OCI-LY7 (cell line): ENCODE measurements around the gene SEMA6D. TPM values are rescaled to one million over a fixed set of nuclear protein-coding genes. Genes with fewer than 3 reads are reported as not detected.

Experiments
- BruUV-seq: library from RNA; stranded (reverse); fragments of 400-500 nt; replicated peaks from 2 replicates; lab custom pipeline; 2021; lab: Mats Ljungman, UMichigan
- CTCF ChIA-PET: fragments of 300-600 bp; sonication (Branson Sonifier 250); formaldehyde crosslinking; loops from one replicate; lab custom pipeline; 2022; ENCODE audit warnings: antibody characterized with exemption; ENCODE audit not compliant: unreplicated experiment; lab: Charles Lee
- POLR2A ChIA-PET: fragments of 300-600 bp; sonication (Branson Sonifier 250); formaldehyde crosslinking; loops from one replicate; lab custom pipeline; 2022; ENCODE audit warnings: antibody characterized with exemption; lab: Charles Lee
- DNase-seq: peaks from one replicate; pipeline ENCODE4 v3.0.0-alpha.2; 2015; ENCODE audit warnings: low spot score
- H2AFZ ChIP-seq: fragments of 200-600 bp; sonication (generic), shearing (Covaris generic); 2 replicates; pipeline ENCODE4 v1.6.1; 2014; ENCODE audit warnings: mild to moderate bottlenecking, antibody characterized with exemption, low read length, moderate library complexity
- H3K27ac ChIP-seq: fragments of 200-600 bp; sonication (generic); 2 replicates; pipeline ENCODE4 v1.5.1; 2014; ENCODE audit warnings: mixed run types, low read depth, mild to moderate bottlenecking, moderate library complexity, low read length, inconsistent platforms; ENCODE audit not compliant: poor library complexity, severe bottlenecking
- H3K36me3 ChIP-seq: fragments of 200-600 bp; sonication (generic); 2 replicates; pipeline ENCODE4 v1.6.1; 2014; ENCODE audit warnings: mild to moderate bottlenecking, antibody characterized with exemption, low read length, moderate library complexity, mixed read lengths; ENCODE audit not compliant: insufficient read depth
- H3K4me1 ChIP-seq: fragments of 200-600 bp; sonication (generic); 2 replicates; pipeline ENCODE4 v1.5.1; 2014; ENCODE audit warnings: mild to moderate bottlenecking, low read length; ENCODE audit not compliant: insufficient read depth, poor library complexity, severe bottlenecking
- H3K4me2 ChIP-seq: fragments of 200-600 bp; sonication (generic); 2 replicates; pipeline ENCODE4 v1.6.1; 2014; ENCODE audit warnings: mild to moderate bottlenecking, low read length
- H3K4me3 ChIP-seq: fragments of 200-600 bp; sonication (generic); 2 replicates; pipeline ENCODE4 v1.5.1; 2014; ENCODE audit warnings: mild to moderate bottlenecking, low read depth, low read length; ENCODE audit not compliant: poor library complexity, severe bottlenecking
- H3K79me2 ChIP-seq: fragments of 200-600 bp; sonication (generic); 2 replicates; pipeline ENCODE4 v1.6.1; 2016; ENCODE audit warnings: low read depth, mild to moderate bottlenecking, low read length, moderate library complexity, mixed read lengths; ENCODE audit not compliant: insufficient read depth
- H3K9me2 ChIP-seq: fragments of 200-600 bp; sonication (generic); 2 replicates; pipeline ENCODE4 v1.6.1; 2016; ENCODE audit warnings: mild to moderate bottlenecking, low read length, mixed read lengths; ENCODE audit not compliant: insufficient read depth
- H3K9me3 ChIP-seq: fragments of 200-600 bp; sonication (generic); 2 replicates; pipeline ENCODE4 v1.6.1; 2014; ENCODE audit warnings: mild to moderate bottlenecking, mixed run types, low read length, mixed read lengths
- H4K20me1 ChIP-seq: fragments of 200-600 bp; sonication (generic); 2 replicates; pipeline ENCODE4 v1.6.1; 2014; ENCODE audit warnings: mild to moderate bottlenecking, antibody characterized with exemption, low read length, moderate library complexity, mixed read lengths; ENCODE audit not compliant: insufficient read depth
- EZH2phosphoT487 ChIP-seq: fragments of 200-600 bp; sonication (generic); IDR thresholded peaks from 2 replicates; pipeline ENCODE4 v1.6.1; 2018; ENCODE audit warnings: low read depth, borderline replicate concordance, mild to moderate bottlenecking, mixed run types, antibody characterized with exemption, low read length, moderate library complexity, mixed read lengths
- intact Hi-C: fragments of 100-400 bp; cut with micrococcal nuclease; formaldehyde crosslinking; loops from one replicate; pipeline ENCODE4 v1.10.0; 2022; ENCODE audit not compliant: unreplicated experiment
- total RNA-seq, 2 experiments: library from RNA; depleted of rRNA in 1 of 2; stranded (reverse); fragments of >200 nt in 1 of 2; shearing (Covaris generic) in 1 of 2; gene quantifications; 2 replicates each; pipeline ENCODE4 v1.2.3, GENCODE V29; 2014 to 2022
- TF ChIP-seq, protein P1 (sequence below): fragments of 200-600 bp; sonication (generic); conservative IDR thresholded peaks from 2 replicates; pipeline ENCODE4 v1.5.1; 2014; ENCODE audit warnings: mild to moderate bottlenecking, antibody characterized with exemption, low read length, moderate library complexity, mixed read lengths

Gene SEMA6D
- total RNA-seq, 2 experiments from 2014 or later = not detected

- intact Hi-C loops = no loop called here
- Histone ChIP-seq H3K79me2 (no peaks in the 10 kb centered on the region), H3K4me3 (no peak overlapping the region), H3K4me2 (no peak overlapping the region), H4K20me1 (no peaks in the 10 kb centered on the region), H3K9me3 (no peaks in the 10 kb centered on the region), H3K4me1 (no peaks in the 10 kb centered on the region), H3K36me3 (no peaks in the 10 kb centered on the region), H3K27ac (no peak overlapping the region), H2AFZ (no peak overlapping the region), H3K9me2 (no peaks in the 10 kb centered on the region)
- no TSS peak for BruUV-seq
- ChIA-PET CTCF (no interaction called here), POLR2A (no interaction called here)
- no peak for DNase-seq
- TF ChIP-seq, protein P1, sequence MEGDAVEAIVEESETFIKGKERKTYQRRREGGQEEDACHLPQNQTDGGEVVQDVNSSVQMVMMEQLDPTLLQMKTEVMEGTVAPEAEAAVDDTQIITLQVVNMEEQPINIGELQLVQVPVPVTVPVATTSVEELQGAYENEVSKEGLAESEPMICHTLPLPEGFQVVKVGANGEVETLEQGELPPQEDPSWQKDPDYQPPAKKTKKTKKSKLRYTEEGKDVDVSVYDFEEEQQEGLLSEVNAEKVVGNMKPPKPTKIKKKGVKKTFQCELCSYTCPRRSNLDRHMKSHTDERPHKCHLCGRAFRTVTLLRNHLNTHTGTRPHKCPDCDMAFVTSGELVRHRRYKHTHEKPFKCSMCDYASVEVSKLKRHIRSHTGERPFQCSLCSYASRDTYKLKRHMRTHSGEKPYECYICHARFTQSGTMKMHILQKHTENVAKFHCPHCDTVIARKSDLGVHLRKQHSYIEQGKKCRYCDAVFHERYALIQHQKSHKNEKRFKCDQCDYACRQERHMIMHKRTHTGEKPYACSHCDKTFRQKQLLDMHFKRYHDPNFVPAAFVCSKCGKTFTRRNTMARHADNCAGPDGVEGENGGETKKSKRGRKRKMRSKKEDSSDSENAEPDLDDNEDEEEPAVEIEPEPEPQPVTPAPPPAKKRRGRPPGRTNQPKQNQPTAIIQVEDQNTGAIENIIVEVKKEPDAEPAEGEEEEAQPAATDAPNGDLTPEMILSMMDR = no peak
- TF ChIP-seq EZH2phosphoT487 = no peak
Observed at GRCh38 chr15:47744973-47745372, 27.7 kb downstream of the SEMA6D start.

GRCh38 chr15:47746516-47746915 is 29.2 kb downstream of the SEMA6D start:
- H2AFZ ChIP-seq = no peak overlapping the region
- H3K4me3 ChIP-seq = no peak overlapping the region
- H4K20me1 ChIP-seq = no peaks in the 10 kb centered on the region
- DNase-seq = no peak
- H3K79me2 ChIP-seq = no peaks in the 10 kb centered on the region
- ChIA-PET CTCF (no interaction called here), POLR2A (no interaction called here)
- no peak overlapping the region for H3K4me2 ChIP-seq
- intact Hi-C loops = no loop called here
- no peak overlapping the region for H3K27ac ChIP-seq
- TF ChIP-seq EZH2phosphoT487 = no peak
- TF ChIP-seq, protein P1 = no peak
- H3K36me3 ChIP-seq = no peaks in the 10 kb centered on the region
- H3K9me2 ChIP-seq = no peaks in the 10 kb centered on the region
- BruUV-seq = no TSS peak
- no peaks in the 10 kb centered on the region for H3K4me1 ChIP-seq
- no peaks in the 10 kb centered on the region for H3K9me3 ChIP-seq

GRCh38 chr15:47750030-47750739 is 32.9 kb downstream of the SEMA6D start:
- no peak for TF ChIP-seq EZH2phosphoT487
- TF ChIP-seq, protein P1 = no peak
- Histone ChIP-seq H3K36me3 (no peaks in the 10 kb centered on the region), H3K9me3 (0 out of 2 replicates have a peak, but pooled peaks cover 9% of the 10 kb centered on the region), H2AFZ (no peak overlapping the region), H3K4me1 (no peaks in the 10 kb centered on the region), H4K20me1 (no peaks in the 10 kb centered on the region), H3K4me2 (no peak overlapping the region), H3K9me2 (no peaks in the 10 kb centered on the region), H3K4me3 (no peak overlapping the region), H3K27ac (no peak overlapping the region), H3K79me2 (no peaks in the 10 kb centered on the region)
- BruUV-seq = no TSS peak
- intact Hi-C loops = no loop called here
- ChIA-PET POLR2A (no interaction called here), CTCF (no interaction called here)
- no peak for DNase-seq
